GM19463 (cell line): ENCODE measurements around the gene HOXA10.

ENCODE experiments used
- ATAC-seq: cut with Tn5 transposase; IDR thresholded peaks from one replicate; pipeline ENCODE4 v1.9.1; 2021; ENCODE audit warnings: mild to moderate bottlenecking, moderate library complexity; ENCODE audit not compliant: unreplicated experiment

Gene HOXA10

GRCh38 chr7:27180431-27181420 is 6.6 kb upstream of the HOXA10 start:
- ATAC-seq = no peak

DNA sequence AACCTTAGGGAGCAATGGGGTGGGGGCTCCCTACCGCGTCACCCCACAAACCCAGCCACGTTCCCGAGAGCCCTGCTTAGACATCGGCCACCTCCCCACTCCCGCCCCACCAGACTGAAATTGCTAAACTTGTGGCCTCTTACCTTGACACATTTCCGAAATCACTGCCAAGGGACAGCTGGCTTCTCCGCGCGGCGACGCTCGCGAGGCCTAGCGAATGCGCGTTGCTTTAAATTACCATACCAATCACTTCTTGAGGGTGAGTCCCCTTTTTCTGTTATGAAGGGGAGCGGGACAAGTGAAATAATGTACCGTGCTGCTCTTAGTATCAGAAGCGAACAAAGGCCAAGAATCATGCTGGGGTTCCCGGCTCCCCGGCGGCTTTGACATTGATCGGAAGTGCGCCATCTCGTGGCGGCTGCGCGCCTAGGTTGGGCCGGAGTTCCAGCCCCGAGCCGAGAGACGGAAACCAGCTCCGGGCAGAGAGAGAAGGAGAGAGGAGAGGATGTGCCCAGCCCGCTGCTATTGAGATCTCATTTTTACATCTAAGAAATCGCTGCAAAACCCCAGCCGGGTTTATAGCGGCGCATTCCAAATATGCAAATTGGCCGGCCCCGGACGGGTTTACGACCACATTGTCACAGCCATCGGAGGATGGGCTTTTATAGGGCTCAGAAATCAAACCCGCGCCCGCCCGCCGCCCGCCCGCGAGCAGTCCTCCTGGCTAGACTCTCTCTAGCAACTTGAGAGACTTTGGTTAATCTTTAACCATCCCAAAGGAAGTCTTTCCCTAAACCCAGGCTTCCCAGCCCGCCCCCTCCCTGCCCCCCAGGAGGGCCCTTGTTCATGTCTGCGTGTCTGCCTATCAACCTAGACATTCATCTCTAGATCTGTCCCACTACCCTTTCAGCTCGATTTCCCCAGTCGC is 5.6 kb upstream of the HOXA10 start:
- no peak for ATAC-seq

DNA sequence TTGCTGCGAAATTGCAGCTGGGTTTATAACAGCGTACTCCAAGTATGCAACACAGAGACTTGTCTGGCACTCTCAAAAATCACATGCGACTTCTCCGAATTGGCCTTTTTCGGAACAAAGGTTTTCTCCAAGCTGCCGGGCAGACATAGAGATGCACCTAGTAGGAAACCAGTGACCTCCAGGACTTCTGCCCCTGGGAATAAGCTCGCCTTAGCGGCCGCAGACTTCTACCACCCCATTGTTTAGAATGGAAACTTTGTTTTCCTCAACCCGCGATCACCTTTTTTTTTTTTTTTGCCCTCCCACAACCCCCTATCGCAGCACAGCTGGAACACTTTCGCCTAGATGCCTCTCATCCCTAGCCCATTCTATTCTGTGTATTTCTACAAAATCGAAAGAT is 4.9 kb upstream of the HOXA10 start:
- ATAC-seq = no peak

DNA sequence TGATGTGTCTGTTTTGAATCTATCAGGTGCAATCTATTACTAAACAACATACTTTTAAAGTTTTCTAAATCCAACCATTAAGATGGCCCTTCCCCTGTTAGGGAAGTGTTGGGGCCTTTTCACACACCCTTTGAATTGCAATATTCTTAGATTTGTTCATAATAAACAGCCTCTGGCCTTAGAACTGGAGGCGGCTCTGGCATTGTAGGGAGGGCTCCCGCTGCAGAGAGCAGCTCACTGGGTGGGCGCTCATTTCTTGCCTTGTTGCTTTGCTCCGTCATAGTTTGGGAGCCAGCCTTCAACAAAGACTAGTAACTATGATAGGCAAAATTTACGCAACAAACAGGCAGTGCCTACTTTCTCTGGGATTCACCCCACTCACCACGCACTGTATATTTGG is 4.2 kb upstream of the HOXA10 start:
- no peak for ATAC-seq

GRCh38 chr7:27177795-27178320 is 3.7 kb upstream of the HOXA10 start:
- ATAC-seq = no peak

- ATAC-seq = no peak
Observed at GRCh38 chr7:27176962-27177794, 3.1 kb upstream of the HOXA10 start.

GRCh38 chr7:27176524-27176845 is 2.4 kb upstream of the HOXA10 start:
- ATAC-seq = no peak

DNA sequence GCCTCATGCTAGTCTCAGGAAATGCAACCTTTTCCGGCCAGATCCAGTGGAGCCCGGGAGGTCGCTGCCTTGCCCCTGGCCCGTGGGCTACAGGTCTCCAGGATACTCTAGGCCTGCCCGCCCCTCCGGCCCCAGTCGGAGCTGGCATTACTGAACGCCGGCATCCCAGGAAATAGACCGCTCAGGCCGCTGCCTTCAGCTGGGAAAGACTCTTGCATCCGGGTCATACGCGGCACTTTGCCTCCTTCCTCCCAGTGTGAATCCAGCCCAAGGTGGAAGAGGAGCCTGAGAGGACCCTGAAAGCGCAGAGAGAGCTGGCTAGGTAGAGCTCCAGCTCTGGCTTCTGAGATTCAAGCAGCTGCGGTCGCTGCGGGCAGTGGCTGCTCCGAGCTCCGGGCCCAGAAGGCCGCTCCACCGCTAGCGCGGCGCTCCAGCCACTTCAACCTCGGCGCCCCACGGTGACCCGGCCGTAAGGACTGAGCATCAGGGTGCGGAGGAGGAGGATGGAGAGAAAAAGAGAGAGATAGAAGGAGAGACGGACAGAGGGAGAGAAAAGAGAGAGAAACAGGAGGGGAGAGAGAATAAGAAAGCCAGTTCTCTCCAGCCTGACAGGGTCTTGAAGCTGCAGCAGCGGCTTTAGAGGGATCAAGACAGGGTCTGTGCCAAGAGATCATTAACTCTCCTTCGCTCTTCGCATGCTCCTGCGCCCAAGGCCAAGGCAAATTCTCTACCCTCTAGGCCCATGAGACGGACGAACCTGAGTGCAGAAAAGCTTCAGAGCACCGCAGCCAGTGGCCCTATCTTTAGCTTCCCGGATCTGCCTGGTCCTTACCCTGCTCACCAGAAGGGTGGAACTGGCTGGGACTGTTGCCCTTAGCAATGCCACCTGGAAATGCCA is 1.8 kb upstream of the HOXA10 start:
- ATAC-seq = no peak

DNA sequence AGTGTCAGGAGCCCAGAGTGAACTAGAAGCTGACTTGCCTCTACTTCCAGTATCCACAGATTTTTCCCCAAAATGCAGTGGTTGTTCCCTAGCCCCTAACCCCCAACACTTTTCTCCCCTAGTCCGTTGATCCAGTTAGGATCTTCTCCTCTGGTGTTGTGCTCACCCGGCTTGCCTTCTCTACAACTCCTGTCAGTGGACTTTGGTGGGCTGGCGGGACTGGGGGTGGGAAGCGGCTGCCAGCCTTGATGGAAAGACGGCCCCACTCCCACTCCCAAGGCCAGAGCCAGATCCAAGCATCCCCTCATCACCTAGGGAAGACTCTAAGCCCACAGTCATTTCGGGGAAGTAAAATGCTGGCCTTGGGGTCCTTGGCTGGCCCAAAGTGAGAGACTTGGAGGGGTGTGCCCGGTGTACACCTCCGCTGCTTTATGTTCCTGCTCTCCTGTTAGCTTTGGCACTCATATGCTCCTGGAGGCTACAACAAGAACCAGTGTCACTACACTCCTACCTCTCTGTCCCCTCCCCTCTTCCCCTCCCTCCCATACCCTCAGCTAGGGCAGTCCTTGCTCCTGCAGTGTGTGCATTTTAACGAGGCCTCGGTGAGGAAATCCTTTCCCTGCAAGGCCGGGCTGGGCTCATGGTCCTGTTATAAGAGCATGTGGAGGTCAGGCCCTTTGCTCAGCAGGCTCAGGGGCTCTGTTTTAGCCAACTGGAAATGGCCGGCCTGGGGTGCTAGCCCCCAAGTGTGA is 930 bp upstream of the HOXA10 start:
- no peak for ATAC-seq

GRCh38 chr7:27173511-27173955 is 587 bp downstream of the HOXA10 start:
- ATAC-seq = peak; percentile 62

- ATAC-seq = peak; percentile 23
Observed at GRCh38 chr7:27172823-27173510, 1.2 kb downstream of the HOXA10 start.

DNA sequence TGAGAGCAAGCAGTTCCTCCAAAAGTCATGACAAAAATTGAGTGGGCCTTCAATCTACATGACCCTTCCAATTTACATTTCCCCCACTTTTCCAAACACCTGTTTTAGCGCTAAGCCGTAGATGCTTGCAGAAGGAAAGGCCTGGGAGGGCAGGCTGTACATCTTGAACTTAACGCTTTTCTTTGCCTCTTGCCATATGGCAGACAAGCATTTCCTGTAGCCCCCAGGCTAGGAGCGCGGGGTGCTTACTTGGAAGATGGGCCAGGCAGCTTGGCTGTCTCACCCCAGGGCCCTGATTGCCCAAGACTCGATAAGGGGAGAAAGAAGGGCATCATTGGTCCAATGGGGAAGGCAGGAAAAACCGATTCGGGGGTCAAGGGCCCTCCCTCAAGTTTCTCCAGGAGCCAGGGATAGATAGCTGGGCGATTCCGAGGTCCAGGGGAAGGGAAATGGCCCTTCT is 1.8 kb downstream of the HOXA10 start:
- no peak for ATAC-seq

GRCh38 chr7:27171637-27172314 is 2.3 kb downstream of the HOXA10 start:
- ATAC-seq = no peak

DNA sequence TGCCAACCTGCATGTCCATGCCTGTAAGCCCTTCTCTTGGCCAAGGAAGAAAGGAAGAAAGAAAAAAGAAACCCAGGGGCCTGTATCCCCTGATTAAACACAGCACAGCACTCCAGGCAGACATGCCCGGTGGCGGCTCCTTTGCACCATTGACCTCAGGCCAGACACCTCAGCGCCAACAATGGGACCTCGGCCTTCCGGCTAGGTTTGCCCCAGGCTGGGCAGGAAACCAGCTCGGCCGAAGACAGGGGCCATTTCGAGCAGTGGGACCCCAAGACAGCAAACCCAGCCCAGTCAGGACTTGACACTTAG is 2.8 kb downstream of the HOXA10 start:
- no peak for ATAC-seq

DNA sequence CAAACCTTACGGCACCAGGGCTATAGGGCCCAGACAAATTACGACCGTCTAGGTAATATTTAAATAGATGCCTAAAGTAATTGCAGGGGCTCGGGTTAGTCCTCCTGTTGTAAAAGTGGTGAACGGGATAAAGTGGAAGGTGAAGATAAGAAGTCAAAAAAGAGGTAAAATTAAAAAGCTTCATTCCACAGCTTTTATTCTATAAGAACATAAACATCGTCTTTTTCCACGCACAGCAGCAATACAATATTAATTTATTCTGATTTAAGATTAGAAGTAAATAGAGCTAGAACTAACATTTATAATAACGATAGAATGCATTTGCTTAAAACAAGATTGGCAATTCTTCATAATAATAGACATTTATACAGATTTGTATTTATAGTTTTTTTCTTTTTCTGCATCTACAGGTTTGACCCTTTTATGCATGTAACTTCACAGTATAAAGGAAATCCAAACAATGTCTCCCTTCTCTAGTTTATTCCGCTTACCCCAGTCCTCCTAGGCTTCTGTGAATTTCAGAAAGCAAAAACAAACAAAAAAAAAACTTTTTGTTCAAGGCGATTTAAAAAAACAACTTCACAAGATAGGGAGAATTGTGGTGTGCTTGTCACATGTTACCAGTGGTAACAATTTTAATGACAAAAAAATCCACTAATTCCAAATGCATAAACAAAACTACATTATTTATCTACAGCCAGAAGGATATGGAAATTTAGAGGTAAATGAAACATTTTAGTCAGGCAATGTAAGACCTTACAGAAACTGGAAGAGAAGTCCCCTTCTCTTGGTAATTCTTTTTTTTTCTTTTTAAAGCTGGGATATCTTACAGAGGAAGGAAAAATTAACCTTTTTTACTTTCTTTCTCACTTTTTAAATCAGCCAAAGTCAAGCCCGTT is 3.4 kb downstream of the HOXA10 start:
- no peak for ATAC-seq

DNA sequence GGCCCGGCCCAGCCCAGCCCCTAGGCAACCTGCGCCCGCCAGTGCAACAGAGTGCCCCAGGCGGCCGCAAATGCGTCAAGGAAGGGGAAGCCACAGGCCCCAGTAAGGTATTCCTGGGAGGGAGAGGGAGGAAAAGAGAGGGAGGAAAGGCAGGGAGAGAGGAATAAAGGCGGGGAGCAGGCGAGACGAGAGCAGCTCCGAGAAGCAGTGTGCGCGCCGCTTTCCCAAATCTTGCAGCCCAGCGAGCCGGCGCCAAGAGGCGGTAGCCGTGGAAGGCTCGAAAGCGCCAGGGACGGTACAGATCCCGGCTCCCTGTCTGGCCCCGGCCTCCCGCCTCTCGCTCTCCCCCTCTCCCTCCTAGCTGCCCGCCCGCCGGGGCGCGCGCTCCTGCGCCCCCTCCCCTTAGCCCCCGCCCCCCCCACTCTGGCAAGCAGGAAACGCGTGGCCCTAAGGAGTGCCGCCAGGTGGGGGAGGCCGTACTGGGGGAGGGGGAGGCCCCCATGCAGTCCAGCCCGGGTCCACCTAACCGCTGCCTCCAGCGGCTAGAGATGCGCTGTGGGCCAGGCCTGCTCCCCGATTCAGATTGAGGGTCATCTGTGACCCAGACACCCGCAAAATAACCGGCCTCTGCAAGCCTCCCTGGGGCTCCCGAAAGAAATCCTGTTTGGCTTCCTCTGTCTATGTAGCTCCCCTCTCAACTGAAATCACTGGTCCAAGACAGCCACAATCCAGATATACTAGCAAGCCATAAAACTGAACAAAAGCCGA is 4.3 kb downstream of the HOXA10 start:
- ATAC-seq = no peak
